HG02759 (cell line): ENCODE results near the gene CRNKL1.

Experiments used
- ATAC-seq: cut with Tn5 transposase; IDR thresholded peaks from one replicate; pipeline ENCODE4 v1.9.1; 2021; ENCODE audit warnings: mild to moderate bottlenecking, moderate library complexity; ENCODE audit not compliant: unreplicated experiment

Gene CRNKL1

DNA sequence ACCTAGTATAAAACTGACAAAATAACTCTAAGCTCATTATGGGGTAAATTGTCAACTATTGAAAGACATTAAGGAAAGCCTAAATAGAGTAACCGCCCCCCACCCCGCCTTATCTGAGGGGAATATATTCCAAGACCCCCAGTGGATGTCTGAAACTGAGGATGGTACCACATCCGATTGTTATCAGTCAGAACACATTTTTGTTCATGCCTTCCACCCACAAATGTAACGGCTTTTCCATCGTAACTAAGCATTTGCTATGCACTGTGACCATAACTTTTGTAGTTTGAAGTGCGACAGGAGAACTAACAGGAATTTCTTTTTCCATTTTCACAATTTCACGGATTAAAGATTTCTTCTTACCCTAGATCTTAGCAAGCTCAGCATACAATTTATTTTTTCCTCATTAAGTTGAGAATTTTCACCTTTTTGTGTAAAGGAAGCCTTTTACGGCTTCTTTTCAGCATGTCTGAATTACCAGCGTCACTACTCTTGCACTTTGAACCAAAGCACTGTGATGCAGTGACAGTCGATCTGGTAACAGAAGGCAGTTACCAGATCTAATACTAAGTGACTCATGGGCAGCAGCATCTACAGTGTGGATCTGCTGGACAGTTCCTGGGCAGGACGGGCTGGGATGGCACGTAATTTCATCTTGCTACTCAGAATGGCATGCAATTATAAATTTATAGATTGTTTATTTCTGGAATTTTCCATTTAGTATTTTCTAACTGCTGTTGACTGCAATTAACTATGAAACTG is 11.9 kb upstream of the CRNKL1 start:
- ATAC-seq, result no peak

- no peak for ATAC-seq
Measured at GRCh38 chr20:20060234-20060998, 8.2 kb upstream of the CRNKL1 start.

DNA sequence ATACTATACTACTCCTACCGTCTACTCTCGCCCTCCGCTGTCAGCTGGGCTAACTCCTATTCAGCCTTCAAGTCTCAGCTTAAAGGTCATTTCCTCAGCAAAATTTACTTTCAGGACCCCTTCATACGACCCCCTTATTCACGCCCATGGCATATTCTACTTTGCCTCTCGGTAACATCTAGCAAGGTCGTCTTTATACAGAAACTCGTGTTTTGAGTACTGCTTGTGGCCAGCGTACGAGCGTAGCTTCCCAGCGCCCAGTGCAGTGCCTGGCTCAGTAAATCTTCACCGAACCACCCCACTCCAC is 546 bp downstream of the CRNKL1 start:
- no peak for ATAC-seq

- no peak for ATAC-seq
Measured at GRCh38 chr20:20039752-20040387, 12.4 kb downstream of the CRNKL1 start.

DNA sequence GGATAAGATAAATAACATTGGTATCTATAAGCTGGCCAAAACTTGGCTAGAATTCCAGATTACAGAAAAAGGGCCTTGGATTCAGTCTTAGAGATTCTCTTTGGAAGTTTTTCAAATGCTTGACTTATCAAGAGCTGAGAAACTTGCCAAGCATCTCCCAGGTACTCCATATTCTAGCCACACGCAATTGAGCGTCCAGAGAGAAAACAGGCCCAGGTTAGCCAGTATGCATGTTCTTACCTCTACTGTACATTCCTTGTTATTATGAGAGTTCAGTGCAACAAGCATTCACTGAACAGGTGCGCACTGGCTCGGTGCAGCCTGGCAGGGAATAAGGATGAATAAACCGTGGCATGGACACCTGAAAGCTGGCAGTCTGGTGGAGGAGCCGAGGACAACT is 13.7 kb downstream of the CRNKL1 start:
- ATAC-seq, result no peak

DNA sequence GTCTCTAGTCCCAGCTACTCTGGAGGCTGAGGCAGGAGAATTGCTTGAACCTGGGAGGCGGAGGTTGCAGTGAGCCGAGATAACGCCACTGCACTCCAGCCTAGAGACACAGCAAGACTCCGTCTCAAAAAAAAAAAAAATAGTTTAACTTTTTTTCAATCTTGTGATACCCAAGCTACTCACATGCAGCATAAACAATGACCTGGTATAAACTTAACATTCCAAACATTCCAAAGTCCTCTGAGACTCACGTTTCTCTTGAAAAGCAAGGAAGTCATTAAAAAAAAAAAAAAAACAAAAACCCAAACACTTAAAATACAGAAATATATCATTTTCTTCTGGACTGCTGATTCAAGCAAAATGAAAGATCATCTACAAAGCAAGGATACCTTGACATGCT is 14.3 kb downstream of the CRNKL1 start:
- no peak for ATAC-seq

DNA sequence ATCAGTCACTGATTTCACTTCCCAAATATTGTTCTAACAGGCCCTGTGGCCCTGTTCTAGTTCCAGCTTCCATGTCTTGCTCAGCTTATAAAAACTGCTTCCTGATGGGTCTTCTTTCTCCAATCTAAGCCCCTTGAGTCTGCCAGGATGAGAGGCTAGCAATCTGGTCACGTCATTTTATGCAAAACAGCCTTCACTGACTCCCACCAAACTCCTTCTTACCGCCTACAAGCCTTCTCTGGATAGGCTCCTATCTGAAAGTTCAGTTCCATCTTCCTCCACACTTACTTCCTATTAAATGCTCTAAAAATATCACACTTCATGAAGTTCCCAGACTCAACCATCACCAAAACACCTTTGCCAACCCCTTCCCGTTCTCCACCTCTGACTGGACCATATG is 15.5 kb downstream of the CRNKL1 start:
- ATAC-seq, result no peak

DNA sequence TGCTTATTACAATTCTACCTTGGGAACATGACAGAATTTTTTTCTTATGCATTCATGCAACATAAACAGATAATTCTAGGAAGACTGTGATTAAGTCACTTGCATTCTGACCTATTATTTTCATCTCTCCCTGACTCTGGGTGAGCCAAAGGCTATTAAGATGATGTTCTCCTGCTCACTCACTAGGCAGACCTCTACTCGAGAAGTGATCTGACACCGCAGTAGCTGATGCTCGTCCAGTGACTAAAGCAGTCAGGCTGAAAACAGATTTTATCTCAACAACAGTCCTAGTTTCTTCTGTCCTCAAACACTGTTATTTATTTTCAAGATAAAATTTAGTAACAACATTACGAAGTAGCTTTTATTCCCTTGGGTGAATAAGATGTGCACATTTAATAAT is 17.8 kb downstream of the CRNKL1 start:
- no peak for ATAC-seq

DNA sequence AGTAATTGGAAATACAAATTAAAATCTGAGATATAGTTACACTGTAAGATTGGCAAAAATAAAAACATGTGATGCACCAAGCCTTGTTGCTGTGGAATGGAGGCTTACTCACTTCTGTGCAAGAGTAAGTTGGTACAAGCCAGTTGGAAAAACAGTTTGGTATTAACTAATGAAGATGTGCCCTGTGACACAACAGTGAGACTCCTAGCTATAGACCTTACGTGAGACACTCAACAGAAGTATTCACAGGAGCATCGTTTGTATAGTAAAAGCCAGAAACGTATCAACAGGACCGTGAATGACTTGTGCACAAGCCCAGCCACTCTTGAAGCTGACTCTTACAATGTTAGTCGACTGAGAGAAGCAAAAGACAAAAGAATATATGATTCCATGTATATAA is 20.5 kb downstream of the CRNKL1 start:
- no peak for ATAC-seq

DNA sequence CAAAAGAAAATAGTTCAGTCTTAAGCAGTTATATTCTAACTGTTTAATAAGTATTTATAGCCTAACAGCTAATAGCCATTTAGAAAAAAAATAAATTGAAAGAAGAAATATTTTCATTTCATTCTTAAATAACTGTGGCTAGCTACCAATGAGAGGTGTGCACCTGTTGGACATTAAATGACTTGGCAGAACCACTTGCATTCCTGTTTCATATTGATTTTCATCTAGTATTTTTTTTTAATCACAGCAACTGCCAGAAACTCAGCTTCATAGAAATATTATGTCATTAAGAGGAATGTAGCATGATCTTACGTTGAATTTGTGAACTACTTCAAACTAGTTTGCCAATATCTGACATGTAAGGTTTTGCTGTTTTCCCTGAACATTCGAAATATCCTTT is 25.0 kb downstream of the CRNKL1 start:
- no peak for ATAC-seq

DNA sequence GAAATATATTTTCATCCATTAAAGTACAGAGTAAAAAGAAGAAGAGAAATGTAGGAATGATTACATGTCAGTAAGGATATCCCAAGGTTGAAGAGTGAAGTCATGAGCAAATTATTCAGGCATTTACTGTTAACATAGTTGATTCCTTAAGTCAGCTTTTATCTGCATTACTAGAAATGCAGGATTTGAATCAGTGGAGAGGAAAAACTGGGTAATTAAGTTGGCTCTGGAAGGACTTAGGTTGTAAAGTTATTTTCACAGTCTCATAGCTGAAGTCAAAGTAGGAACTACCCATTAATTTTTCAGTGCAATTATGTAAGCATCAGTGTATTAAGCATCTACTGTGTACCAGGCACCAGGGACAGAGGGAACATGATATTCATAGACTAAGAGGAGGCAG is 27.3 kb downstream of the CRNKL1 start:
- no peak for ATAC-seq

DNA sequence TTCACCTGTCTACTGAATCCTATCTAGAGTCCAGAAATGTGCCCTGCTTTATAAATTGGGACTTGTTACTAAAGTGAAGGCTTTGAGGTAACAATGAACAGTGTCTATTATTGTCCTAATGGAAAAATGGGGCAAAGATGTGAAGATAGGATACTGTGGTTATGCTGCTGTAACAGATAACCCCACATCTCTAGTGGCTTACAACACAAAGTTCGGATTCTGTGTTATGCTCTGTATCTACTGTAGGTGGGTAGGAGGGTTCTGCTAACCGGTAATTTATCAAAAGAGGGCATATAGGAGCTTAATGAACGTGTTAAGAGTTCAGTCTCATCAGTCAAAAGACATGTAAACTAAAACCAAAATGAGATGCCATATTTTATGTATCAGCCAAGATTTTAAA is 28.9 kb downstream of the CRNKL1 start:
- ATAC-seq, result no peak

GRCh38 chr20:20022498-20022897 is 29.8 kb downstream of the CRNKL1 start:
- peak; percentile 72 for ATAC-seq

GRCh38 chr20:20021835-20022234 is 30.4 kb downstream of the CRNKL1 start:
- ATAC-seq, result no peak

DNA sequence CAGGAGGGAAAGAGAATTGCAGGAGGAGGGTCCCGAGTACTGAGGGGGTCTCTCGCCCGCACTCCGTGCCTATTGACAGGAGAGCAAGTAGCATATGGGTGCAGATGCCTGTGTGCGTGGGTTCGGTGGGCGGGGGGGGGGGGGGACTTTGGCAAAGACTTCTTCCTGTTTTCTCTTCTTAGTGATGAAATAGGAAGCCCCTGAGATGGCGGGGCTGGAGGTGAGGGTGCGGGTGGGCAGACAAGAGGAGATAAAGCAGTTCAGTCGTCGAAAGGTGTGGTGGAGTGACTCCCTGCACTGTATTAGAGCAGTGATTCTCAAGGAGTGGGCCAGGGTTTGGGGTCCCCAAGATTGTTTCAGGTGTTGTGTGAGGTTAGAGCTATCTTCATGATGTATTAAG is 31.4 kb downstream of the CRNKL1 start:
- ATAC-seq, result no peak

GRCh38 chr20:20019123-20019522 is 33.1 kb downstream of the CRNKL1 start:
- no peak for ATAC-seq

DNA sequence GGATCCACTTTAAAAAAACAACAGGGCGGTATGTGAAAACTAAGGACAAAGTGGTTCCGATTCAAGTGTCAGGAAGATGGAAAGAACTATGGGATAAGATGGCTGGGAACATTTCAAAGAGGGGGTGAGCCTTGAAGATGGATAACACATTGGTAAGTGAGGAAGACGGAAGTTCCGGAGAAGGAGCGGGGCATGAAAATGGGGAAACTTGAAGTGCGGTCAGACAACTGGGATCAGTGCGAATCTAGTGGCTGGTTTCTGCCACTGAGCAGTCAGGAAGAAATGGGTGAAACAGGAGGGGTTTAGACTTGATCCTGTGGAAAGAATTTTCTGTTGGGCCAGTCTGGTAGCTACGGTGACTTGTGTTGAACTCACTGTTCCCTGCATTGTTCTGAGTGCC is 33.9 kb downstream of the CRNKL1 start:
- no peak for ATAC-seq

DNA sequence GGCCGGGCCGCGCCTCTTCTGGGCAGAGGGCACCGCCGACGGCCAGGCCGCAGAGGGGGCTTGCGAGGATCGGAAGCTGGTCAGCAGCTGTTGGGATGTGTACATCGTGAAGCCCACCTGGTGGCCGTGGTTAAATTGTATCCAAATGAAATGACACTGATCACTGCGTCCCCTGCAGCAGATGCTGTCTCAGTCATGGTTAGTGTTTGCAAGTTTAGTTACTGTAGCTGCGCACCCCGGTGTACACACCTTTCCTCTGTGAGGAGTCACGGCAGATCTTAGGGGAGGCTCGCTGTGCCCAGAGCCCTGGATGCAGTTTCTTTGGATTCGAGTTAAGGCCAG is 34.5 kb downstream of the CRNKL1 start:
- peak; percentile 2 for ATAC-seq

DNA sequence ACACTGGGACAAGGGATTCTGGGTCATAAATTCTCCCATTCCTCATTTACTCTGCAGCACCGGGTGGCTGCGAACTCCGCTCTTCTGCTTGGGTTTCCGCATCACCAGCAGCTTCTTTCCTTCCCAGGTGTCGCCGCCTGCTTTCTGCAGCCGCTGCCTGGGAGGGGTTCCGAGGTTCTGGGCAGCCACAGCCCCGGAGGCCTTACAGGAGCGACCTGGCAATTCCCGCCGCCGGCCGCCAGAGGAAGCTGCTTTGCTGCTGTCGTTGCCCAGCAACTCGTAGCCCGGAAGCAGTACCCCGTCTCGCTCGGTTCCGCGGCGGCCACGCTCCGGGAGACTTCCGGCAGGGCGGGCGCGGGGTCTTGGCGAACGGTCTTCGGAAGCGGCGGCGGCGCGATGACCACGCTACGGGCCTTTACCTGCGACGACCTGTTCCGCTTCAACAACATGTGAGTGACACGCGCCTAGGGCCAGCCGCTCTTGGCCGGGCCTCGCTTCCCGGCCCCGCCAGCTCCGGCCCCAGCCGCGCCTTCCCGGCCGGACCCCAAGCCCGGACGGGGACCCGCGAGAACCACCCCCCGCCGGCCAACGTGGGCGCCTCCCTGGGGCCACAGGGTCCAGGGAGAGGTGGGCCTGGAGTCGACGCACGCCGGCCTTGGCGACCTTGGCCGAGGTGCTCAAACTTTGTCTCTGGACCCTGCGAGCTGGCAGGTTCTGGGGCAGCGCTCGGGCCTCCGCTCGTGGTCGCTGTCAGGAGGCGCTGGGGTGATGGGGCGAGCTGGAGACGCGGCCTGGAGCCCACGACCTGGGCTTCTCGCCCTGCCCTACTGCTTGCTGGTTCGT is 35.0 kb downstream of the CRNKL1 start, which contains the start of gene NAA20:
Gene NAA20 (plus strand): TSS at position 362 of the 843 bp plus-strand sequence. CDS start 35 bp downstream, at position 397.
- peak; percentile 98 for ATAC-seq

- no peak for ATAC-seq
Measured at GRCh38 chr20:20014659-20015058, 37.6 kb downstream of the CRNKL1 start.

- ATAC-seq, result no peak
Measured at GRCh38 chr20:20012541-20012940, 39.7 kb downstream of the CRNKL1 start.
